SK-N-SH (cell line): ENCODE data around the gene DEPDC1B. TPM values are rescaled to one million over a fixed set of nuclear protein-coding genes. Genes with fewer than 3 reads are reported as not detected.
"Not testable (repeated sequence)": the region's sequence is repeated elsewhere in the genome, so short reads cannot be mapped to it uniquely, and the experiment has no call there.

Experiments used
- CTCF ChIA-PET: fragments of 300-600, 350-600 bp; formaldehyde crosslinking; extraction: SDS; loops from one replicate; lab custom pipeline; 2021; lab: Yijun Ruan, JAX
- POLR2A ChIA-PET: fragments of 350-600 bp; sonication (Branson Sonifier 250); formaldehyde crosslinking; extraction: SDS; loops from one replicate; lab custom pipeline; 2020; ENCODE audit warnings: antibody characterized with exemption, inconsistent platforms; lab: Yijun Ruan, JAX
- DNase-seq: peaks from one replicate; pipeline ENCODE4 v3.0.0; 2012
- H2AFZ ChIP-seq: fragments of 200-600 bp; sonication (generic); 2 replicates; pipeline ENCODE4 v1.8.1; 2016; ENCODE audit warnings: antibody characterized with exemption, mild to moderate bottlenecking, low read depth
- H3F3A ChIP-seq: fragments of 200-600 bp; sonication (generic); replicated peaks from 2 replicates; pipeline ENCODE3; 2016; ENCODE audit warnings: antibody characterized with exemption, mild to moderate bottlenecking; ENCODE audit not compliant: insufficient read depth
- H3K27ac ChIP-seq, 2 experiments: fragments of 200-500 bp in 1 of 2; fragments of 200-600 bp in 1 of 2; sonication (Bioruptor generic) in 1 of 2; sonication (generic), shearing (Covaris generic) in 1 of 2; 2 replicates each; pipeline versions ENCODE4 v1.5.1 to v1.6.1; 2014 to 2016; ENCODE audit warnings: low read depth in 2 of 2, inconsistent platforms in 1 of 2, low read length in 1 of 2, mild to moderate bottlenecking in 1 of 2, mixed read lengths in 1 of 2
- H3K27me3 ChIP-seq: fragments of 200-600 bp; sonication (generic), shearing (Covaris generic); 2 replicates; pipeline ENCODE4 v1.6.1; 2016; ENCODE audit warnings: mixed run types; ENCODE audit not compliant: insufficient read depth
- H3K36me3 ChIP-seq, 2 experiments: fragments of 200-500 bp in 1 of 2; fragments of 200-600 bp in 1 of 2; sonication (Bioruptor generic) in 1 of 2; sonication (generic) in 1 of 2; replicated peaks in 1 of 2; 2 replicates each; pipeline versions ENCODE3 to v1.5.1; 2014 to 2016; ENCODE audit warnings: low read length in 1 of 2, mild to moderate bottlenecking in 1 of 2; ENCODE audit not compliant: insufficient read depth in 2 of 2, control insufficient read depth in 1 of 2
- H3K4me1 ChIP-seq, 2 experiments: fragments of 200-500 bp in 1 of 2; fragments of 200-600 bp in 1 of 2; sonication (Bioruptor generic) in 1 of 2; sonication (generic), shearing (Covaris generic) in 1 of 2; 2 replicates each; pipeline versions ENCODE4 v1.5.1 to v1.6.1; 2014 to 2016; ENCODE audit warnings: low read depth in 1 of 2, low read length in 1 of 2, mixed run types in 1 of 2; ENCODE audit not compliant: insufficient read depth in 2 of 2, control insufficient read depth in 1 of 2
- H3K4me2 ChIP-seq: fragments of 200-600 bp; sonication (generic), shearing (Covaris generic); 2 replicates; pipeline ENCODE4 v1.6.1; 2017; ENCODE audit warnings: mixed run types
- H3K4me3 ChIP-seq, 2 experiments: fragments of 200-500 bp in 1 of 2; fragments of 200-600 bp in 1 of 2; sonication (Bioruptor generic) in 1 of 2; sonication (generic), shearing (Covaris generic) in 1 of 2; 2 replicates each; pipeline versions ENCODE4 v1.5.1 to v1.8.1; 2014 to 2016; ENCODE audit warnings: low read depth in 2 of 2, inconsistent platforms in 1 of 2, low read length in 1 of 2, mild to moderate bottlenecking in 1 of 2, mixed read lengths in 1 of 2, moderate library complexity in 1 of 2
- H3K79me2 ChIP-seq: fragments of 200-600 bp; sonication (generic); 2 replicates; pipeline ENCODE4 v1.8.1; 2017; ENCODE audit warnings: mild to moderate bottlenecking; ENCODE audit not compliant: insufficient read depth
- H3K9ac ChIP-seq: fragments of 200-600 bp; sonication (generic); 2 replicates; pipeline ENCODE4 v1.6.1; 2017; ENCODE audit warnings: mixed run types
- H3K9me2 ChIP-seq: fragments of 200-600 bp; sonication (generic); 2 replicates; pipeline ENCODE4 v1.6.1; 2017; ENCODE audit warnings: mixed run types
- H3K9me3 ChIP-seq: fragments of 200-600 bp; sonication (generic); 2 replicates; pipeline ENCODE4 v1.6.1; 2017; ENCODE audit warnings: mixed run types, mild to moderate bottlenecking, moderate library complexity
- H4K20me1 ChIP-seq: fragments of 200-600 bp; sonication (generic); 2 replicates; pipeline ENCODE4 v1.6.1; 2017; ENCODE audit warnings: mild to moderate bottlenecking, mixed run types; ENCODE audit not compliant: insufficient read depth
- CHD2 ChIP-seq: fragments of 150-350 bp; IDR thresholded peaks from 2 replicates; pipeline ENCODE4 v1.6.1; 2018; ENCODE audit warnings: low read length; ENCODE audit not compliant: partially characterized antibody
- EZH2phosphoT487 ChIP-seq: fragments of 200-600 bp; sonication (generic); IDR thresholded peaks from 2 replicates; pipeline ENCODE4 v1.6.1; 2017; ENCODE audit warnings: low read depth, mixed run types, mild to moderate bottlenecking, antibody characterized with exemption, moderate library complexity, borderline replicate concordance
- FOXJ3 ChIP-seq: sonication (generic); formaldehyde crosslinking; IDR thresholded peaks from 2 replicates; pipeline ENCODE4 v1.5.1; 2020; ENCODE audit warnings: mild to moderate bottlenecking, missing genetic modification reagents
- PBX3 ChIP-seq: IDR thresholded peaks from 2 replicates; pipeline ENCODE4; 2012
- RAD21 ChIP-seq: IDR thresholded peaks from 2 replicates; pipeline ENCODE4 v1.6.1; 2012; ENCODE audit warnings: mild to moderate bottlenecking, low read length
- RXRA ChIP-seq: IDR thresholded peaks from 2 replicates; pipeline ENCODE4 v1.4.0; 2012; ENCODE audit warnings: low read depth, mild to moderate bottlenecking, borderline replicate concordance
- TAF1 ChIP-seq: IDR thresholded peaks from 2 replicates; pipeline ENCODE4 v1.6.1; 2012; ENCODE audit warnings: low read depth, mild to moderate bottlenecking, low read length, moderate library complexity, borderline replicate concordance
- USF2 ChIP-seq: fragments of 150-350 bp; IDR thresholded peaks from 2 replicates; pipeline ENCODE4 v1.6.1; 2017; ENCODE audit warnings: antibody characterized with exemption, low read length, low read depth, borderline replicate concordance
- YY1 ChIP-seq: IDR thresholded peaks from 2 replicates; pipeline ENCODE4 v1.4.0; 2012; ENCODE audit warnings: low read depth, mild to moderate bottlenecking
- WGBS: methylation state at CpG from one replicate; pipeline ENCODE4 v1.1.6; 2017; ENCODE audit warnings: low lambda C conversion rate; 5-methylcytosine and 5-hydroxymethylcytosine counted together
- polyA plus RNA-seq, 3 experiments: library from polyadenylated mRNA; depleted of rRNA; stranded (reverse); fragments of >200 nt; gene quantifications; 2 replicates each; pipeline ENCODE4 v1.2.3, GENCODE V29; 2012

The DEPDC1B gene
- polyA plus RNA-seq, 1 of the 3 experiments (the other 2 are of a cell fraction) = 4.7 TPM

GRCh38 chr5:60718166-60718892 is 18.4 kb upstream of the DEPDC1B start:
- TF ChIP-seq USF2 = no peak
- TF ChIP-seq CHD2 = no peak
- TF ChIP-seq EZH2phosphoT487 = no peak
- TF ChIP-seq TAF1 = no peak
- no peak for TF ChIP-seq FOXJ3 (CRISPR knock-in tag)
- TF ChIP-seq PBX3 = no peak
- TF ChIP-seq YY1 = no peak
- no peak for TF ChIP-seq RAD21
- TF ChIP-seq RXRA = no peak
- Histone ChIP-seq H3K4me1 (no peaks in the 10 kb centered on the region), H3K9ac (no peak overlapping the region), H3K27me3 (no peaks in the 10 kb centered on the region), H3K27ac (no peak overlapping the region), H3K79me2 (no peaks in the 10 kb centered on the region), H3F3A (no peaks in the 10 kb centered on the region), H2AFZ (no peak overlapping the region), H3K9me3 (no peaks in the 10 kb centered on the region), H3K4me2 (no peak overlapping the region), H4K20me1 (no peaks in the 10 kb centered on the region), H3K36me3 (no peaks in the 10 kb centered on the region), H3K9me2 (no peaks in the 10 kb centered on the region), H3K4me3 (no peak overlapping the region)
- ChIA-PET POLR2A (no interaction called here), CTCF (no interaction called here)
- 48% methylated on average over 3 of the region's 3 CpGs for WGBS
- no peak for DNase-seq

GRCh38 chr5:60715201-60715928 is 15.4 kb upstream of the DEPDC1B start:
- H3K9me2 ChIP-seq, H3K4me1 ChIP-seq, H2AFZ ChIP-seq, H4K20me1 ChIP-seq, H3F3A ChIP-seq, CTCF ChIA-PET, H3K4me3 ChIP-seq, POLR2A ChIA-PET, H3K9ac ChIP-seq, DNase-seq, H3K27me3 ChIP-seq, H3K27ac ChIP-seq, H3K4me2 ChIP-seq, H3K36me3 ChIP-seq, H3K79me2 ChIP-seq, H3K9me3 ChIP-seq: not testable (repeated sequence)
- 87% methylated on average over 3 of the region's 3 CpGs for WGBS
